PC-9 (cell line): ENCODE measurements around the gene RGL2.

ENCODE experiments used
- CTCF ChIP-seq: fragments of 200-600 bp; sonication (generic); conservative IDR thresholded peaks from 2 replicates; pipeline ENCODE4 v1.6.1; 2017; ENCODE audit warnings: mixed run types, antibody characterized with exemption, mild to moderate bottlenecking, moderate library complexity
- EZH2 ChIP-seq: fragments of 200-600 bp; sonication (generic); IDR thresholded peaks from 2 replicates; pipeline ENCODE4 v1.8.0; 2017; ENCODE audit warnings: antibody characterized with exemption, low read depth

GRCh38 chr6:33320315-33321181 is 21.8 kb upstream of the RGL2 start:
- TF ChIP-seq CTCF: no peak
- TF ChIP-seq EZH2: no peak
